IMR-90 (cell line): ENCODE measurements around the gene EVA1A. TPM values are rescaled to one million over a fixed set of nuclear protein-coding genes. Genes with fewer than 3 reads are reported as not detected.
A peak's percentile ranks its signal among the peaks of the same experiment; 100 is the strongest.

Experiments used
- ATAC-seq: fragments of 200-7000 bp; cut with Tn5 transposase; 2 replicates; pipeline ENCODE4 v1.9.1; 2020; ENCODE audit warnings: low read depth, mild to moderate bottlenecking, moderate library complexity
- BruUV-seq: library from RNA; stranded (reverse); fragments of 400-500 nt; replicated peaks from 2 replicates; lab custom pipeline; 2021; lab: Mats Ljungman, UMichigan
- CTCF ChIA-PET: fragments of 300-600 bp; formaldehyde crosslinking; extraction: SDS; loops from one replicate; lab custom pipeline; 2021; ENCODE audit warnings: antibody characterized with exemption; lab: Yijun Ruan, JAX
- POLR2A ChIA-PET: fragments of 300-600 bp; sonication (Branson Sonifier 250); formaldehyde crosslinking; loops from one replicate; lab custom pipeline; 2022; ENCODE audit warnings: antibody characterized with exemption; ENCODE audit not compliant: unreplicated experiment; lab: Charles Lee
- DNase-seq: peaks from one replicate; pipeline ENCODE4 v3.0.0; 2013
- H2AFZ ChIP-seq: replicated peaks from 2 replicates; pipeline ENCODE3; 2013; ENCODE audit warnings: low read length, mild to moderate bottlenecking; ENCODE audit not compliant: poor library complexity
- H2AK5ac ChIP-seq: 2 replicates; pipeline ENCODE4 v1.6.1; 2013; ENCODE audit warnings: low read depth, low read length, inconsistent platforms
- H2AK9ac ChIP-seq: replicated peaks from 2 replicates; pipeline ENCODE3; 2013; ENCODE audit warnings: mild to moderate bottlenecking, low read depth, low read length, moderate library complexity; ENCODE audit not compliant: poor library complexity
- H2BK120ac ChIP-seq: 2 replicates; pipeline ENCODE4 v1.6.1; 2013; ENCODE audit warnings: low read depth, low read length, inconsistent platforms
- H2BK15ac ChIP-seq: 3 replicates; pipeline ENCODE4 v1.6.1; 2013; ENCODE audit warnings: low read depth, low read length, inconsistent platforms
- H2BK20ac ChIP-seq: 2 replicates; pipeline ENCODE4 v1.6.1; 2013; ENCODE audit warnings: low read depth, mild to moderate bottlenecking, inconsistent platforms, low read length, moderate library complexity
- H2BK5ac ChIP-seq: 2 replicates; pipeline ENCODE4 v1.6.1; 2013; ENCODE audit warnings: mild to moderate bottlenecking, low read depth, low read length, inconsistent platforms; ENCODE audit not compliant: poor library complexity, severe bottlenecking
- H3K14ac ChIP-seq: replicated peaks from 2 replicates; pipeline ENCODE4 v1.6.1; 2013; ENCODE audit warnings: low read depth, low read length, inconsistent platforms
- H3K18ac ChIP-seq: 2 replicates; pipeline ENCODE4 v1.6.1; 2013; ENCODE audit warnings: low read depth, low read length, control low read depth
- H3K23ac ChIP-seq: 2 replicates; pipeline ENCODE4 v1.6.1; 2013; ENCODE audit warnings: low read depth, low read length, inconsistent platforms
- H3K27ac ChIP-seq: 2 replicates; pipeline ENCODE4 v1.5.1; 2013; ENCODE audit warnings: mild to moderate bottlenecking, control low read depth, low read length; ENCODE audit not compliant: insufficient read depth
- H3K27me3 ChIP-seq: 2 replicates; pipeline ENCODE4 v1.6.1; 2013; ENCODE audit warnings: low read length; ENCODE audit not compliant: control insufficient read depth, insufficient read depth
- H3K36me3 ChIP-seq: 2 replicates; pipeline ENCODE4 v1.6.1; 2013; ENCODE audit warnings: low read length, mixed read lengths; ENCODE audit not compliant: control insufficient read depth, insufficient read depth
- H3K4ac ChIP-seq: 2 replicates; pipeline ENCODE4 v1.6.1; 2013; ENCODE audit warnings: low read depth, low read length, inconsistent platforms
- H3K4me1 ChIP-seq: 2 replicates; pipeline ENCODE4 v1.6.1; 2013; ENCODE audit warnings: low read length, mixed read lengths; ENCODE audit not compliant: control insufficient read depth, insufficient read depth
- H3K4me2 ChIP-seq: 2 replicates; pipeline ENCODE4 v1.6.1; 2013; ENCODE audit warnings: low read depth, mild to moderate bottlenecking, control low read depth, low read length, moderate library complexity
- H3K4me3 ChIP-seq: 2 replicates; pipeline ENCODE4 v1.5.1; 2013; ENCODE audit warnings: low read depth, mild to moderate bottlenecking, control low read depth, low read length, moderate library complexity; ENCODE audit not compliant: insufficient read depth
- H3K56ac ChIP-seq: 2 replicates; pipeline ENCODE4 v1.6.1; 2013; ENCODE audit warnings: low read length, inconsistent platforms; ENCODE audit not compliant: insufficient read depth; ENCODE audit errors: extremely low read depth
- H3K79me1 ChIP-seq, 2 experiments: 2 replicates each; pipeline ENCODE4 v1.6.1; 2013; ENCODE audit warnings: low read length in 2 of 2, inconsistent platforms in 1 of 2, low read depth in 1 of 2
- H3K9ac ChIP-seq: 2 replicates; pipeline ENCODE4 v1.6.1; 2013; ENCODE audit warnings: low read depth, low read length, control low read depth
- H3K9me1 ChIP-seq: 2 replicates; pipeline ENCODE4 v1.6.1; 2013; ENCODE audit warnings: low read length, inconsistent platforms; ENCODE audit not compliant: insufficient read depth
- H3K9me3 ChIP-seq: 2 replicates; pipeline ENCODE4 v1.6.1; 2013; ENCODE audit warnings: low read length; ENCODE audit not compliant: control insufficient read depth, insufficient read depth
- H4K20me1 ChIP-seq: 2 replicates; pipeline ENCODE4 v1.6.1; 2013; ENCODE audit warnings: low read length, inconsistent platforms; ENCODE audit not compliant: insufficient read depth
- H4K5ac ChIP-seq: 2 replicates; pipeline ENCODE4 v1.6.1; 2013; ENCODE audit warnings: mild to moderate bottlenecking, low read depth, low read length, control low read depth
- H4K8ac ChIP-seq, 2 experiments: 2 replicates each; pipeline ENCODE4 v1.6.1; 2013; ENCODE audit warnings: low read depth in 2 of 2, low read length in 2 of 2, control low read depth in 1 of 2, inconsistent platforms in 1 of 2
- H4K91ac ChIP-seq: 2 replicates; pipeline ENCODE4 v1.6.1; 2013; ENCODE audit warnings: low read depth, low read length, inconsistent platforms; ENCODE audit not compliant: insufficient read depth
- BHLHE40 ChIP-seq: fragments of 150-350 bp; IDR thresholded peaks from 2 replicates; pipeline ENCODE4 v1.6.1; 2016; ENCODE audit warnings: mild to moderate bottlenecking, low read depth, low read length
- CEBPB ChIP-seq: IDR thresholded peaks from 2 replicates; pipeline ENCODE4 v1.6.1; 2012; ENCODE audit warnings: low read depth, low read length, improper control_type of control experiment
- CHD1 ChIP-seq: IDR thresholded peaks from 2 replicates; pipeline ENCODE4 v1.6.1; 2012; ENCODE audit warnings: low read depth, low read length, improper control_type of control experiment
- ELK1 ChIP-seq: fragments of 150-350 bp; IDR thresholded peaks from 2 replicates; pipeline ENCODE4 v1.6.1; 2016; ENCODE audit warnings: low read depth, mild to moderate bottlenecking, low read length, moderate library complexity, borderline replicate concordance
- FOS ChIP-seq: fragments of 150-350 bp; IDR thresholded peaks from 2 replicates; pipeline ENCODE4 v1.6.1; 2016; ENCODE audit warnings: low read depth, low read length
- MAFK ChIP-seq: IDR thresholded peaks from 2 replicates; pipeline ENCODE4 v1.6.1; 2012; ENCODE audit warnings: low read depth, low read length, improper control_type of control experiment
- MAZ ChIP-seq: IDR thresholded peaks from 2 replicates; pipeline ENCODE4 v1.6.1; 2012; ENCODE audit warnings: low read depth, mild to moderate bottlenecking, low read length, improper control_type of control experiment, moderate library complexity, borderline replicate concordance
- MXI1 ChIP-seq: IDR thresholded peaks from 2 replicates; pipeline ENCODE4 v1.6.1; 2012; ENCODE audit warnings: low read depth, mild to moderate bottlenecking, low read length, moderate library complexity, borderline replicate concordance
- NFE2L2 ChIP-seq: fragments of 150-350 bp; IDR thresholded peaks from 2 replicates; pipeline ENCODE4 v1.6.1; 2016; ENCODE audit warnings: low read depth, mild to moderate bottlenecking, low read length
- POLR2A ChIP-seq: IDR thresholded peaks from 2 replicates; pipeline ENCODE4 v1.6.1; 2012; ENCODE audit warnings: mild to moderate bottlenecking, low read depth, low read length
- RAD21 ChIP-seq: IDR thresholded peaks from 2 replicates; pipeline ENCODE4 v1.6.1; 2012; ENCODE audit warnings: low read length, improper control_type of control experiment
- RCOR1 ChIP-seq: IDR thresholded peaks from 2 replicates; pipeline ENCODE4 v1.6.1; 2012; ENCODE audit warnings: mild to moderate bottlenecking, low read length, improper control_type of control experiment; ENCODE audit not compliant: insufficient replicate concordance
- RFX5 ChIP-seq: IDR thresholded peaks from 2 replicates; pipeline ENCODE4 v1.8.0; 2012; ENCODE audit warnings: low read depth, mild to moderate bottlenecking, low read length, moderate library complexity
- WGBS, 2 experiments: methylation state at CpG; one replicate each; pipeline versions ENCODE4 v1.1.5 to v1.1.7; 2013; ENCODE audit warnings: missing lambda C conversion rate in 2 of 2; ENCODE audit not compliant: insufficient read length in 1 of 2; ENCODE audit errors: extremely low coverage in 2 of 2; 5-methylcytosine and 5-hydroxymethylcytosine counted together
- dilution Hi-C: fragments of 300-500 bp; cut with HindIII; formaldehyde crosslinking; loops from one replicate; pipeline ENCODE4 v1.14.3; 2018; ENCODE audit warnings: low sequenced_read_pairs; ENCODE audit not compliant: unreplicated experiment
- in situ Hi-C: fragments of 300-500 bp; cut with MboI; formaldehyde crosslinking; loops from 3 replicates; pipeline ENCODE4 v1.14.3; 2019; ENCODE audit warnings: low sequenced_read_pairs, inconsistent platforms, mixed read lengths
- intact Hi-C: fragments of 100-400 bp; cut with micrococcal nuclease; formaldehyde crosslinking; loops from 2 replicates; pipeline ENCODE4 v1.10.0; 2022
- polyA plus RNA-seq, 3 experiments: library from polyadenylated mRNA; depleted of rRNA; stranded (reverse); fragments of >200 nt; gene quantifications; 2 replicates each; pipeline ENCODE4 v1.2.3, GENCODE V29; 2012; ENCODE audit warnings: low replicate concordance in 1 of 3
- total RNA-seq: library from RNA; depleted of rRNA; stranded (reverse); fragments of >200 nt; gene quantifications from 2 replicates; pipeline ENCODE4 v1.2.3, GENCODE V29; 2012
- TF ChIP-seq, protein P1 (sequence below): fragments of 150-350 bp; IDR thresholded peaks from 2 replicates; pipeline ENCODE4 v1.6.1; 2017; ENCODE audit warnings: mild to moderate bottlenecking, antibody characterized with exemption, low read length, low read depth

The EVA1A gene
- total and polyA plus RNA-seq, 2 of the 4 experiments (the other 2 are of a cell fraction): 54.5 to 93.7 TPM

DNA sequence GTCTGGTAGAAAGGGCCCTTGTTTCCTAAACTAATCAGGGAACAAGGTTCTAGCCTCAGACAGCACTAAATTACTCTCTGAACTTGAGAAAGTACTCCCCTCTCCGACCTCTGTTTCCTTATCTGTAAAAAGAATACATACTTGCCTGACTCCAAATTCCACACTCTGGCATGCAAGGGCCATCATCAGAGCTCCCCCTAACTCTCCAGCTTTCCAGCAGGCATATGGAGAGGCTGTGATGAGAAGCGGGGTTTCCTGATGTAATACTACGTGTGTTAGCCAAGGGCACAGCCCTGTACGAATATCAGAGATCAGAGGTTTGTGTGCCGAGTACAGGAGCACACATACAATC, 1.8 kb upstream of the EVA1A start:
- peaks cover 13% of the 10 kb centered on the region for H3K4me1 ChIP-seq
- dilution Hi-C loops: no loop called here

More for the DNA sequence above, 1.8 kb upstream of the EVA1A start:
- Histone ChIP-seq H3K14ac (peak overlapping the region; percentile 53; the same call in 1 of the 2 replicates), H2AK5ac (peak overlapping the region; percentile 37; the same call in 1 of the 2 replicates), H3K79me1 (peaks cover 19 to 46% of the 10 kb centered on the region in 2 experiments), H2BK20ac (peak overlapping the region; percentile 84; the same call in 1 of the 2 replicates), H3K4ac (peak overlapping the region; percentile 61; the same call in 1 of the 2 replicates), H3K9me1 (peaks cover 27% of the 10 kb centered on the region), H3K9ac (peak overlapping the region; percentile 9; the same call in 1 of the 2 replicates), H3K4me3 (no peak overlapping the region), H3K36me3 (no peaks in the 10 kb centered on the region), H2BK5ac (peak overlapping the region; percentile 51), H4K91ac (peak overlapping the region; percentile 56), H3K27ac (no peak overlapping the region), H4K20me1 (peaks cover 21% of the 10 kb centered on the region; the same call in 1 of the 2 replicates), H3K23ac (peak overlapping the region; percentile 55), H3K27me3 (no peaks in the 10 kb centered on the region), H2BK15ac (peak overlapping the region; percentile 61; the same call in 2 of the 3 replicates), H3K56ac (no peak overlapping the region), H3K18ac (peak overlapping the region; percentile 68; the same call in 1 of the 2 replicates), H2BK120ac (peak overlapping the region; percentile 81), H2AK9ac (no peak overlapping the region), H4K5ac (0 out of 2 replicates have a peak overlapping the region, but pooled peaks have one; percentile 46), H2AFZ (no peak overlapping the region), H4K8ac (peak overlapping the region; percentile 50 to 67; a peak in 3 of 4 replicates), H3K9me3 (no peaks in the 10 kb centered on the region), H3K4me2 (no peak overlapping the region)
- no TSS peak for BruUV-seq
- in situ Hi-C loops (loop anchor here (5.0 kb wide), 1 partner anchor 45 kb away; no protein-coding TSS in a partner anchor), intact Hi-C loops (no loop called here)
- CTCF ChIA-PET: interaction anchor here (0.6 to 1.2 kb wide), 4 partner anchors 11 to 46 kb away, joined by 3 to 10 read pairs (median 3); no protein-coding TSS in a partner anchor
- ATAC-seq: no peak
- peak; percentile 33 for DNase-seq
- WGBS, 2 experiments: 87% methylated on average over 3 of the region's 5 CpGs; no CpG with 5 or more reads in 1 of the 2 experiments
- TF ChIP-seq RFX5 (no peak), CEBPB (no peak), ELK1 (no peak), MAFK (no peak), CHD1 (no peak), MXI1 (no peak), NFE2L2 (no peak), RAD21 (no peak), POLR2A (no peak), MAZ (no peak), BHLHE40 (no peak), FOS (no peak), RCOR1 (no peak)
- TF ChIP-seq, protein P1, sequence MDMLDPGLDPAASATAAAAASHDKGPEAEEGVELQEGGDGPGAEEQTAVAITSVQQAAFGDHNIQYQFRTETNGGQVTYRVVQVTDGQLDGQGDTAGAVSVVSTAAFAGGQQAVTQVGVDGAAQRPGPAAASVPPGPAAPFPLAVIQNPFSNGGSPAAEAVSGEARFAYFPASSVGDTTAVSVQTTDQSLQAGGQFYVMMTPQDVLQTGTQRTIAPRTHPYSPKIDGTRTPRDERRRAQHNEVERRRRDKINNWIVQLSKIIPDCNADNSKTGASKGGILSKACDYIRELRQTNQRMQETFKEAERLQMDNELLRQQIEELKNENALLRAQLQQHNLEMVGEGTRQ: no peak
- POLR2A ChIA-PET: no interaction called here
